Right cardiac atrium (tissue), 5 donors: Measurements from ENCODE around the gene KRT77. TPM values are rescaled to one million over a fixed set of nuclear protein-coding genes. Genes with fewer than 3 reads are reported as not detected.
"Not testable (repeated sequence)": the region's sequence is repeated elsewhere in the genome, so short reads cannot be mapped to it uniquely, and the experiment has no call there.

ENCODE experiments used
- ATAC-seq, 2 donors: fragments of 200-7000 bp; cut with Tn5 transposase; one replicate each; pipeline versions ENCODE4 v1.8.0 to v1.9.1; 2020; ENCODE audit warnings: moderate library complexity in 2 of 2, mild to moderate bottlenecking in 1 of 2
- DNase-seq, 3 donors: peaks; one replicate each; pipeline ENCODE4 v3.0.0-alpha.2; 2020
- H3K27ac ChIP-seq: one replicate; pipeline ENCODE4 v1.5.1; 2013; ENCODE audit warnings: mild to moderate bottlenecking, low read length, control low read depth, moderate library complexity
- H3K27me3 ChIP-seq: one replicate; pipeline ENCODE4 v1.6.1; 2013; ENCODE audit not compliant: control insufficient read depth, insufficient read depth
- H3K4me1 ChIP-seq: one replicate; pipeline ENCODE4 v1.6.1; 2013; ENCODE audit warnings: low read length; ENCODE audit not compliant: control insufficient read depth, insufficient read depth
- H3K4me3 ChIP-seq: one replicate; pipeline ENCODE4 v1.5.1; 2013; ENCODE audit warnings: low read length, control low read depth
- H3K9me3 ChIP-seq: one replicate; pipeline ENCODE4 v1.6.1; 2013; ENCODE audit warnings: low read length; ENCODE audit not compliant: control insufficient read depth
- WGBS: extraction: QIAGEN DNeasy Blood & Tissue Kit; methylation state at CpG from one replicate; pipeline ENCODE4 v1.1.7; 2013; 5-methylcytosine and 5-hydroxymethylcytosine counted together
- intact Hi-C, 4 donors: fragments of 100-400 bp; cut with DNase I; formaldehyde crosslinking; loops; one replicate each; pipeline versions ENCODE4 v1.11.0 to v1.14.0; 2022 to 2023
- polyA plus RNA-seq: library from polyadenylated mRNA; stranded (reverse); fragments of 200-250 nt; gene quantifications from one replicate; pipeline ENCODE4 v1.2.3, GENCODE V29; 2013
- total RNA-seq, 4 donors: library from RNA; stranded (reverse); fragmentation: NEBNext Ultra II Directional; extraction: Animal tissue kit (Norgen Biotek cat#: 25700); gene quantifications; one replicate each; pipeline ENCODE4 v1.2.1, GENCODE V29; 2021
- donor health status: healthy with polysubstance abuse.
- donor health status: DM: no; HTN: yes; CAD: no.
- donor health status: DM: no; HTN: no; CAD: no.
- donor health status: DM: no; HTN: yes; CAD: no; lungs with severe emphysema.
- donor health status: DM: yes; HTN: yes; CAD: no.

KRT77 gene
- total and polyA plus RNA-seq, 5 donors: not detected

- DNase-seq: no peak
- Histone ChIP-seq H3K4me1 (no peaks in the 10 kb centered on the region), H3K27ac (no peak overlapping the region), H3K9me3 (no peaks in the 10 kb centered on the region), H3K27me3 (peaks cover 4% of the 10 kb centered on the region), H3K4me3 (no peak overlapping the region)
- intact Hi-C loops: no loop called here
- ATAC-seq: no peak
- 72% methylated on average over 3 of the region's 3 CpGs for WGBS
These were observed 29.5 kb downstream of the KRT77 start for GRCh38 chr12:52673713-52674432.

GRCh38 chr12:52673217-52673616 is 30.1 kb downstream of the KRT77 start:
- intact Hi-C loops: no loop called here
- H3K27ac ChIP-seq: no peak overlapping the region
- DNase-seq (no peak), ATAC-seq (no peak)
- WGBS: 61% methylated on average over 5 of the region's 5 CpGs
- no peaks in the 10 kb centered on the region for H3K9me3 ChIP-seq
- H3K4me3 ChIP-seq: no peak overlapping the region
- H3K4me1 ChIP-seq: no peaks in the 10 kb centered on the region
- peaks cover 4% of the 10 kb centered on the region for H3K27me3 ChIP-seq

- ATAC-seq (no peak), DNase-seq (no peak)
- H3K4me1 ChIP-seq: no peaks in the 10 kb centered on the region
- intact Hi-C loops: no loop called here
- H3K27me3 ChIP-seq: peaks cover 4% of the 10 kb centered on the region
- H3K9me3 ChIP-seq: no peaks in the 10 kb centered on the region
- no peak overlapping the region for H3K27ac ChIP-seq
- 54% methylated on average over 2 of the region's 2 CpGs for WGBS
- no peak overlapping the region for H3K4me3 ChIP-seq
These were observed 30.9 kb downstream of the KRT77 start for GRCh38 chr12:52672321-52672933.

- 86% methylated on average over 3 of the region's 3 CpGs for WGBS
- H3K4me3 ChIP-seq: no peak overlapping the region
- H3K27me3 ChIP-seq: peaks cover 4% of the 10 kb centered on the region
- no peaks in the 10 kb centered on the region for H3K4me1 ChIP-seq
- ATAC-seq (no peak), DNase-seq (no peak)
- H3K27ac ChIP-seq: no peak overlapping the region
- intact Hi-C loops: no loop called here
- H3K9me3 ChIP-seq: no peaks in the 10 kb centered on the region
These were observed 32.4 kb downstream of the KRT77 start for GRCh38 chr12:52670961-52671360.

- Histone ChIP-seq H3K4me1 (no peaks in the 10 kb centered on the region), H3K27me3 (peaks cover 4% of the 10 kb centered on the region), H3K27ac (no peak overlapping the region), H3K4me3 (no peak overlapping the region), H3K9me3 (no peaks in the 10 kb centered on the region)
- DNase-seq: no peak
- intact Hi-C loops: no loop called here
- ATAC-seq: no peak
- 83% methylated on average over 4 of the region's 4 CpGs for whole genome bisulfite sequencing
These were observed 32.8 kb downstream of the KRT77 start for GRCh38 chr12:52670506-52670905.

- intact Hi-C loops: loop anchor here in 1 of 4 donors (10.0 kb wide), 1 partner anchor 205 kb away; no protein-coding TSS in a partner anchor
- ATAC-seq, H3K27me3 ChIP-seq, H3K4me1 ChIP-seq, H3K9me3 ChIP-seq, DNase-seq, H3K27ac ChIP-seq, H3K4me3 ChIP-seq: not testable (repeated sequence)
- whole genome bisulfite sequencing: 77% methylated on average over 3 of the region's 3 CpGs
These were observed 33.4 kb downstream of the KRT77 start for GRCh38 chr12:52669941-52670340.

- DNase-seq (no peak), ATAC-seq (no peak)
- intact Hi-C loops: loop anchor here in 1 of 4 donors (10.0 kb wide), 1 partner anchor 205 kb away; no protein-coding TSS in a partner anchor
- H3K4me3 ChIP-seq: no peak overlapping the region
- no peaks in the 10 kb centered on the region for H3K9me3 ChIP-seq
- peaks cover 4% of the 10 kb centered on the region for H3K27me3 ChIP-seq
- H3K27ac ChIP-seq: no peak overlapping the region
- no peaks in the 10 kb centered on the region for H3K4me1 ChIP-seq
These were observed 33.9 kb downstream of the KRT77 start for GRCh38 chr12:52669426-52669825.

GRCh38 chr12:52667931-52668330 is 35.4 kb downstream of the KRT77 start:
- DNase-seq: no peak
- no peak for ATAC-seq
- H3K27me3 ChIP-seq: peaks cover 4% of the 10 kb centered on the region
- WGBS: 78% methylated on average over 7 of the region's 7 CpGs
- H3K27ac ChIP-seq: no peak overlapping the region
- no peak overlapping the region for H3K4me3 ChIP-seq
- intact Hi-C loops: loop anchor here in 1 of 4 donors (10.0 kb wide), 1 partner anchor 207 kb away; no protein-coding TSS in a partner anchor
- H3K9me3 ChIP-seq: no peaks in the 10 kb centered on the region
- no peaks in the 10 kb centered on the region for H3K4me1 ChIP-seq

GRCh38 chr12:52667509-52667908 is 35.8 kb downstream of the KRT77 start:
- H3K4me3 ChIP-seq: no peak overlapping the region
- 66% methylated on average over 9 of the region's 9 CpGs for WGBS
- no peak overlapping the region for H3K27ac ChIP-seq
- intact Hi-C loops: loop anchor here in 1 of 4 donors (10.0 kb wide), 1 partner anchor 207 kb away; no protein-coding TSS in a partner anchor
- DNase-seq (no peak), ATAC-seq (no peak)
- no peaks in the 10 kb centered on the region for H3K9me3 ChIP-seq
- no peaks in the 10 kb centered on the region for H3K4me1 ChIP-seq
- H3K27me3 ChIP-seq: peaks cover 4% of the 10 kb centered on the region

GRCh38 chr12:52666471-52666870 is 36.9 kb downstream of the KRT77 start:
- no peaks in the 10 kb centered on the region for H3K9me3 ChIP-seq
- no peaks in the 10 kb centered on the region for H3K4me1 ChIP-seq
- H3K27ac ChIP-seq: no peak overlapping the region
- DNase-seq (no peak), ATAC-seq (no peak)
- peaks cover 4% of the 10 kb centered on the region for H3K27me3 ChIP-seq
- WGBS: 78% methylated on average over 3 of the region's 3 CpGs
- no peak overlapping the region for H3K4me3 ChIP-seq
- intact Hi-C loops: loop anchor here in 1 of 4 donors (10.0 kb wide), 1 partner anchor 208 kb away; no protein-coding TSS in a partner anchor

- Histone ChIP-seq H3K4me1 (no peaks in the 10 kb centered on the region), H3K27ac (no peak overlapping the region), H3K4me3 (no peak overlapping the region), H3K27me3 (no peaks in the 10 kb centered on the region), H3K9me3 (no peaks in the 10 kb centered on the region)
- ATAC-seq (no peak), DNase-seq (no peak)
- intact Hi-C loops: loop anchor here in 1 of 4 donors (10.0 kb wide), 1 partner anchor 211 kb away; no protein-coding TSS in a partner anchor
These were observed 39.9 kb downstream of the KRT77 start for GRCh38 chr12:52663420-52663819.
